Heart left ventricle (tissue), 16 donors: ENCODE measurements around the gene ZSWIM4. TPM values are rescaled to one million over a fixed set of nuclear protein-coding genes. Genes with fewer than 3 reads are reported as not detected.

ENCODE experiments used
- ATAC-seq, 4 donors: fragments of 200-7000 bp; cut with Tn5 transposase; one replicate each; pipeline ENCODE4 v1.9.1; 2020 to 2022; ENCODE audit warnings: moderate library complexity in 4 of 4, mild to moderate bottlenecking in 3 of 4, moderate number of reproducible peaks in 1 of 4
- DNase-seq, 5 donors: peaks; one replicate each; pipeline ENCODE4 v3.0.0-alpha.2; 2020
- H3K27ac ChIP-seq, 12 donors: fragments of 200-600 bp; sonication (generic) in 4 of 12; one replicate each; pipeline versions ENCODE4 v1.5.0 to v1.8.0; 2016 to 2022; ENCODE audit warnings: mild to moderate bottlenecking in 2 of 12
- H3K27me3 ChIP-seq, 9 donors: fragments of 200-600 bp; sonication (generic) in 2 of 9; one replicate each; pipeline versions ENCODE4 v1.5.1 to v1.8.0; 2016 to 2022; ENCODE audit warnings: mild to moderate bottlenecking in 3 of 9
- H3K36me3 ChIP-seq, 9 donors: fragments of 200-600 bp; sonication (generic) in 2 of 9; one replicate each; pipeline versions ENCODE4 v1.5.0 to v1.8.0; 2018 to 2022; ENCODE audit warnings: mild to moderate bottlenecking in 2 of 9
- H3K4me1 ChIP-seq, 12 donors: fragments of 200-600 bp; sonication (generic) in 4 of 12; one replicate each; pipeline versions ENCODE4 v1.5.0 to v1.8.0; 2016 to 2022; ENCODE audit warnings: mild to moderate bottlenecking in 3 of 12
- H3K4me3 ChIP-seq, 12 donors: fragments of 200-600 bp; sonication (generic) in 4 of 12; one replicate each; pipeline versions ENCODE4 v1.5.0 to v1.8.0; 2017 to 2022; ENCODE audit warnings: mild to moderate bottlenecking in 9 of 12, moderate library complexity in 4 of 12
- H3K9me3 ChIP-seq, 12 donors: fragments of 200-600 bp; sonication (generic) in 4 of 12; one replicate each; pipeline versions ENCODE4 v1.5.0 to v1.8.0; 2016 to 2022; ENCODE audit warnings: mild to moderate bottlenecking in 1 of 12
- CTCF ChIP-seq, 12 donors: fragments of 200-600 bp; sonication (generic) in 4 of 12; IDR thresholded peaks; one replicate each; pipeline versions ENCODE4 v1.5.0 to v1.8.0; 2018 to 2022; ENCODE audit warnings: antibody characterized with exemption in 12 of 12, mild to moderate bottlenecking in 5 of 12
- POLR2A ChIP-seq, 2 donors: fragments of 450-650 bp; IDR thresholded peaks; one replicate each; pipeline ENCODE4 v1.6.1; 2017; ENCODE audit warnings: antibody characterized with exemption in 2 of 2, mild to moderate bottlenecking in 2 of 2, moderate library complexity in 2 of 2
- WGBS, 4 donors: extraction: QIAGEN DNeasy Blood & Tissue Kit in 2 of 4; methylation state at CpG; one replicate each; pipeline versions ENCODE4 v1.1.5 to v1.1.7; 2013 to 2018; 5-methylcytosine and 5-hydroxymethylcytosine counted together
- intact Hi-C, 10 donors: fragments of 100-400 bp; cut with DNase I; formaldehyde crosslinking; loops; one replicate each; pipeline versions ENCODE4 v1.11.1 to v1.14.2; 2022
- polyA plus RNA-seq, 2 donors: library from polyadenylated mRNA; stranded (reverse); fragments of 200-250 nt; gene quantifications; one replicate each; pipeline ENCODE4 v1.2.3, GENCODE V29; 2013
- total RNA-seq, 9 donors: library from RNA; depleted of rRNA in 2 of 9; stranded (reverse); fragments of >200 nt in 2 of 9; fragmentation: NEBNext Ultra II Directional in 3 of 9; extraction: Animal tissue kit (Norgen Biotek cat#: 25700) in 3 of 9; gene quantifications; one replicate each; pipeline versions ENCODE4 v1.1.0 to v1.2.4, GENCODE V29; 2016 to 2023
- donor health status: ischemic (EF 13 %, LVEDD 7.1; RV severe dilation, severe dysfunction).
- donor health status: healthy with polysubstance abuse.
- donor health status: DM: no; HTN: yes; CAD: no.
- donor health status: DM: no; HTN: no; CAD: no.
- donor health status: ischemic (EF 25% LVEDD 6.9; RV normal size, moderate dysfunction).
- donor health status: ischemic (EF 25% LVEDD 5.7; RV mildly dilated, moderate dysfunction).
- donor health status: healthy.
- donor health status: DM: yes; HTN: yes; CAD: no.
- donor health status: ischemic (EF 35%, LVEDD 5.7; RV mildly dilated, moderate dysfunction).
- donor health status: nonischemic (EF 11% LVEDD 7.7; RV severe dilation, severe dysfunction).
- donor health status: DM: yes; HTN: yes; CAD: no.
- donor health status: PGD.
- donor health status: ischemic (EF 29% LVEDD 5.4; RV normal size, mild dysfunction).
- donor health status: nonischemic (EF 23%, LVEDD 6.1; RV moderate dilation, normal function).

Gene ZSWIM4
- total and polyA plus RNA-seq, 11 donors, result 1.3 to 10.9 (median 3.3) TPM

DNA sequence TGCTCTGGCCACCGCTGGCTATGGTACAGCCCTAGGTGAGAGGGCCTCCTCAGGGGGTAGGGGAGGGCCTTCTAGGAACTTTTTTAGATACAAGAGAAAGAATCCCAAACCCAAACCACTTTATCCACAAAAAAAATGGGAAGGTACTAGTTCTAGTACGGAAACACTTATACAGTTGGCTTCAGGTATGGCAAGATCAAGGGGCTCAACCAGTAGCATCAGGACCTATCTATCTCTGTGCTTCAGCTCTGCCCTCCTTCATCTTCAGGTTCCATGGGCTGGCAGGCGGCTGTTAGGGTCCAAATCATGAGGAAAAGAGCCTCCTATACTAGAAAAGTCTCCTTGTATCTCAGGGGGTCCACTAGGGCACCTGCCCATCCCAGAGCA is 29.2 kb upstream of the ZSWIM4 start:
- intact Hi-C loops, result no loop called here
- H3K36me3 ChIP-seq, result peaks cover 0 to 58% (median 55%) of the 10 kb centered on the region in 9 donors
- H3K9me3 ChIP-seq, result no peaks in the 10 kb centered on the region
- no peak for TF ChIP-seq CTCF (IDR thresholded peaks at IDR 0.05)
- TF ChIP-seq POLR2A (IDR thresholded peaks at IDR 0.05), result no peak
- no peaks in the 10 kb centered on the region for H3K27me3 ChIP-seq
- peak overlapping the region in 1 of 12 donors; percentile 70 for H3K4me3 ChIP-seq
- peaks cover 0 to 19% (median 9%) of the 10 kb centered on the region in 12 donors for H3K4me1 ChIP-seq
- H3K27ac ChIP-seq, result peak overlapping the region in 1 of 12 donors; percentile 78
- WGBS, 4 donors, result 94 to 97% (median 97%) methylated on average over 3 of the region's 3 CpGs
- ATAC-seq (no peak), DNase-seq (no peak)

DNA sequence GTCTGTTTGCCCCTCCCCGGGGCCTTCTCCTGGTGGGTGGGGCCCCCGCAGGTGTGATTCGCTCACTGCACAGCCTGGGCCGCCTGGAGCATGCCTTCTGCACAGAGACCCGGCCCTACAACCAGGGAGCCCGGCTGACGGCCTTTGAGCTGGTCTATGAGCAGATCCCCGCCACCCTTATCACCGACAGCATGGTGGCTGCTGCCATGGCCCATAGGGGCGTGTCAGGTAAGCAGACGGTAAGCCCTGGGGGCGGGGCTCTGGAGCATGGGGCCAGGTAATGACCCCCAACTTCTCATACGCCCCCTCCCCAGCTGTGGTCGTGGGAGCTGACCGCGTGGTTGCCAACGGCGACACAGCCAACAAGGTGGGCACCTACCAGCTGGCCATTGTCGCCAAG is 26.7 kb upstream of the ZSWIM4 start:
- H3K27me3 ChIP-seq, result no peaks in the 10 kb centered on the region
- H3K4me1 ChIP-seq, result peaks cover 0 to 19% (median 9%) of the 10 kb centered on the region in 12 donors
- H3K4me3 ChIP-seq, result no peak overlapping the region
- ATAC-seq (no peak), DNase-seq (no peak)
- peaks cover 0 to 53% (median 41%) of the 10 kb centered on the region in 9 donors for H3K36me3 ChIP-seq
- H3K9me3 ChIP-seq, result no peaks in the 10 kb centered on the region
- H3K27ac ChIP-seq, result no peak overlapping the region
- WGBS, 4 donors, result 88 to 93% (median 91%) methylated on average over 13 to 19 of the region's 19 CpGs
- TF ChIP-seq POLR2A (IDR thresholded peaks at IDR 0.05), result no peak
- intact Hi-C loops, result no loop called here

DNA sequence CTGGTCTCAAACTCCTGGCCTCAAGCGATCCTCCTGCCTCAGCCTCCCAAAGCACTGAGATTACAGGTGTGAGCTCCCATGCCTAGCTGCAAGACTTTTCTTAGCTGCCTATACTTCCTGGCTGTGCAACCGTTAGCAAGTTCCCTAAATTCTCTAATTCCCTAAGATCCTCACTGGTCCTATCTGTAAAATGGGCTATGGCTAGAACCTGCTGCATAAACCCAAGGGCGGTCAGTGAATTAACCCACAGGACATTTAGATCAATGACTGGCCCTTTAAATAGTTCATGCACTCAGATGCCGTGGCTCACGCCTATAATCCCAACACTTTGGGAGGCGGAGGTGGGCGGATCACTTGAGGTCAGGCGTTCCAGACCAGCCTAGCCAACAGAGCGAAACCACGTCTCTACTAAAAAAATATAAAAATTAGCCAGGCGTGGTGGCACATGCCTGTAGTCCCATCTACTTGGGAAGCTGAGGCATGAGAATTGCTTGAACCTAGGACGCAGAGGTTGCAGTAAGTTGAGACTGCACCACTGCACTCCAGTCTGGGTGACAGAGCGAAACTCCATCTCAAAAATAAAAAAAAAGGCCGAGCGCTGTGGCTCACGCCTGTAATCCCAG is 25.1 kb upstream of the ZSWIM4 start:
- Histone ChIP-seq H3K27me3 (no peaks in the 10 kb centered on the region), H3K27ac (no peak overlapping the region), H3K9me3 (no peaks in the 10 kb centered on the region), H3K36me3 (peaks cover 0 to 53% (median 41%) of the 10 kb centered on the region in 9 donors), H3K4me1 (peaks cover 1 to 18% (median 12%) of the 10 kb centered on the region in 12 donors), H3K4me3 (no peak overlapping the region)
- no peak for TF ChIP-seq POLR2A (IDR thresholded peaks at IDR 0.05)
- TF ChIP-seq CTCF (IDR thresholded peaks at IDR 0.05), result no peak
- intact Hi-C loops, result loop anchor here in 1 of 10 donors (10.0 kb wide), 1 partner anchor 315 kb away; the partner anchor contains the start of gene C19orf67
- DNase-seq, result no peak
- WGBS, 4 donors, result 91 to 92% (median 92%) methylated on average over 16 of the region's 16 CpGs
- ATAC-seq, result no peak

GRCh38 chr19:13774217-13775191 is 20.7 kb upstream of the ZSWIM4 start, which contains the start of gene C19orf53:
Gene C19orf53, plus strand, starts transcription at chr19:13774456. Its CDS starts 22 bp downstream, at chr19:13774478.
- WGBS, 4 donors, result 0 to 1% (median 0%) methylated on average over 59 to 61 of the region's 61 CpGs
- peak; percentile 97 to 99 (median 98) for ATAC-seq

More at GRCh38 chr19:13774217-13775191, 20.7 kb upstream of the ZSWIM4 start, which contains the start of gene C19orf53:
- H3K27me3 ChIP-seq, result no peaks in the 10 kb centered on the region
- H3K9me3 ChIP-seq, result no peaks in the 10 kb centered on the region
- H3K27ac ChIP-seq, result peak within 1 kb of the TSS; percentile 8 to 92 (median 86)
- TF ChIP-seq CTCF (IDR thresholded peaks at IDR 0.05) (no peak), POLR2A (IDR thresholded peaks at IDR 0.05) (peak in 1 of 2 donors; percentile 82)
- peak; percentile 90 to 94 (median 92) for DNase-seq
- H3K4me1 ChIP-seq, result peaks cover 4 to 22% (median 14%) of the 10 kb centered on the region in 12 donors
- H3K36me3 ChIP-seq, result peaks cover 0 to 67% (median 55%) of the 10 kb centered on the region in 9 donors
- intact Hi-C loops, result loop anchor here in 1 of 10 donors (10.0 kb wide), 1 partner anchor 310 kb away; the partner anchor contains the start of gene C19orf67
- peak within 1 kb of the TSS; percentile 65 to 99 (median 85) for H3K4me3 ChIP-seq
